NCI-H2107 treated with DMSO at 0.1 percent for 48 hours (cell line): ENCODE data around the gene FADS3.

Experiments
- DNase-seq: peaks from one replicate; lab custom pipeline; 2025; ENCODE audit not compliant: unreplicated experiment; lab: John Stamatoyannopoulos, UW

FADS3 gene

GRCh38 chr11:61914471-61915171, 23.3 kb upstream of the FADS3 start:
- DNase-seq, result no peak

GRCh38 chr11:61913699-61914395, 22.5 kb upstream of the FADS3 start:
- no peak for DNase-seq

- no peak for DNase-seq
Measured at GRCh38 chr11:61912991-61913698, 21.8 kb upstream of the FADS3 start.

GRCh38 chr11:61912530-61912898, 21.2 kb upstream of the FADS3 start:
- no peak for DNase-seq

- no peak for DNase-seq
Measured at GRCh38 chr11:61911701-61912529, 20.6 kb upstream of the FADS3 start.

GRCh38 chr11:61911128-61911700, 19.9 kb upstream of the FADS3 start:
- DNase-seq, result no peak

- DNase-seq, result no peak
Measured at GRCh38 chr11:61910187-61911127, 19.1 kb upstream of the FADS3 start.

GRCh38 chr11:61908730-61909316, 17.5 kb upstream of the FADS3 start:
- DNase-seq, result no peak

- no peak for DNase-seq
Measured at GRCh38 chr11:61907871-61908729, 16.8 kb upstream of the FADS3 start.

GRCh38 chr11:61907282-61907681, 15.9 kb upstream of the FADS3 start:
- DNase-seq, result no peak

GRCh38 chr11:61906522-61906909, 15.2 kb upstream of the FADS3 start:
- DNase-seq, result no peak

GRCh38 chr11:61905801-61906521, 14.6 kb upstream of the FADS3 start:
- DNase-seq, result no peak

- DNase-seq, result no peak
Measured at GRCh38 chr11:61905067-61905696, 13.8 kb upstream of the FADS3 start.

- DNase-seq, result no peak
Measured at GRCh38 chr11:61904539-61905048, 13.2 kb upstream of the FADS3 start.

- no peak for DNase-seq
Measured at GRCh38 chr11:61903845-61904244, 12.5 kb upstream of the FADS3 start.

- no peak for DNase-seq
Measured at GRCh38 chr11:61902313-61902712, 11.0 kb upstream of the FADS3 start.

GRCh38 chr11:61901397-61901796, 10.1 kb upstream of the FADS3 start:
- no peak for DNase-seq
